Measurements from ENCODE around the gene OR2H1. TPM values are rescaled to one million over a fixed set of nuclear protein-coding genes. Genes with fewer than 3 reads are reported as not detected.

OR2H1 gene
- total RNA-seq, 6 donors from 2014 or later: not detected

DNA sequence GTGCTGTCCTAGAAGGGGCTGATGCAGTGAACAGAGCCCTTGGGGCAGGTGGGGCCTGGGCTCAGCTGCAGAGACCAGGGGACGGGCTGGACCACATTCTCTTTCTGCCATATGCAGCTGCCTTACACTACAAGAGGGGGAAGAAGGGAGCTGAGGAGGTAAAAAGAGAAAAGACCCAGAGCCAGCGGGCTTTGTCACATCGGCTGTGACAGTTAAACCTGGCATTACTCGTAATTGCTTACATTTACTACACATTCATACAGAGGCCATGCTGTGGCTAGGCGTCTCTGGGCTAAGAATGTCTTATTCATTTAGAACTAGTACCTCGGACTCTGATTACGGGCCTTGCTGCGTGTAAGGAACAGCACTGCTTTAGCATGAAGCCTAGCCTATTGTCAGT lies 43.6 kb downstream of the OR2H1 start:
- ATAC-seq (ENCODE audit: low FRiP score in 2 of 2) (no peak), DNase-seq (no peak)
- TF ChIP-seq POLR2A (IDR thresholded peaks at IDR 0.05) (no peak), EP300 (IDR thresholded peaks at IDR 0.05) (no peak), POLR2AphosphoS5 (IDR thresholded peaks at IDR 0.05) (no peak)
- H3K4me1 ChIP-seq: no peaks in the 10 kb centered on the region
- H3K4me3 ChIP-seq: no peak overlapping the region
- WGBS, 2 donors: 88 to 91% methylated on average over 8 of the region's 8 CpGs
- no peaks in the 10 kb centered on the region for H3K36me3 ChIP-seq
- no peaks in the 10 kb centered on the region for H3K9me3 ChIP-seq
- no peak overlapping the region for H3K27ac ChIP-seq
- H3K27me3 ChIP-seq: no peaks in the 10 kb centered on the region

DNA sequence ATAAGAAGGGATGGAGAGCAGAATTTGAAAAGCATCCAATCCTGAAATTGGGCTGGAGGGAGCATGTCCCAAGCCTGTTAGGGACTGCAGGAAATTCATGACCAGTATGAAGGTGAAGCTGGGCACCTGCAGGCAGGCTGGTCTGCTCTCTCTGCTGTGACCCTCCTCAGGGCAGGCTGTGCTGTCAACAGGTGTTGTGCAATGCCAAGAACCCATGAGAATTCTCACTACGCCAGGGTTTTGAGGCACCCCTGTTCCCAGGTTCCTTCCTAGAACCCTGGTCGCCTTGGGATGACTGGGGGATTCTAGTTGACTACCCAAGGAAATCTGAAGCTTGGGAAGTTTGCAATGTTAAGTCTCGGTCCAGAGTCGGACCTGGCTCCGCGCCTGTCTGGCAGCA lies 44.2 kb downstream of the OR2H1 start:
- Histone ChIP-seq H3K4me3 (no peak overlapping the region), H3K9me3 (no peaks in the 10 kb centered on the region), H3K27me3 (no peaks in the 10 kb centered on the region), H3K27ac (no peak overlapping the region), H3K4me1 (no peaks in the 10 kb centered on the region), H3K36me3 (no peaks in the 10 kb centered on the region)
- 89 to 100% methylated on average over 1 to 6 of the region's 6 CpGs for WGBS, 2 donors
- DNase-seq (no peak), ATAC-seq (ENCODE audit: low FRiP score in 2 of 2) (no peak)
- TF ChIP-seq POLR2AphosphoS5 (IDR thresholded peaks at IDR 0.05) (no peak), POLR2A (IDR thresholded peaks at IDR 0.05) (no peak), EP300 (IDR thresholded peaks at IDR 0.05) (no peak), CTCF (IDR thresholded peaks at IDR 0.05) (no peak)

- 89 to 100% methylated on average over 1 to 3 of the region's 3 CpGs for WGBS, 2 donors
- Histone ChIP-seq H3K27me3 (no peaks in the 10 kb centered on the region), H3K27ac (no peak overlapping the region), H3K4me1 (no peaks in the 10 kb centered on the region), H3K36me3 (no peaks in the 10 kb centered on the region), H3K9me3 (no peaks in the 10 kb centered on the region), H3K4me3 (no peak overlapping the region)
- TF ChIP-seq POLR2A (IDR thresholded peaks at IDR 0.05) (no peak), EP300 (IDR thresholded peaks at IDR 0.05) (no peak), POLR2AphosphoS5 (IDR thresholded peaks at IDR 0.05) (no peak), CTCF (IDR thresholded peaks at IDR 0.05) (no peak)
- ATAC-seq (ENCODE audit: low FRiP score in 2 of 2) (no peak), DNase-seq (no peak)
Observed at GRCh38 chr6:29502181-29502580, 45.2 kb downstream of the OR2H1 start.

DNA sequence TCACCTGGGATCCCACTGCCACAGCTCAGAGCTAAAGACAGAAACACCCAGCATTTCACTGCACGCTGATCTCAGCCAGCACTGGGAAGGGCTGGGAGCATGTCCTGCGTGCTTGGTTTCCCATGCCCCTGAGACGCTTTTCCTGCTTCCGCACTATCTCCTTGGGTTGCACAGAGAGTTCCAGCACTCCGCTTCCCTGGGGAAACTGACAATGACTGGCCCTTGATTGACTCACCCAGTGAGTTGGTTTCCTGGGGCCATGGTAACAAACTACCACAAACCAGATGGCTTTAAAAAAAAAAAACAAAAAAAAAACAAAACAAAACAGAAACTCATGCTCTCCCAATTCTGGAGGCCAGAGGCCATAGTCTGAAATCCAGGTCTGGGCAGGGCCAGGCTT lies 45.6 kb downstream of the OR2H1 start:
- no peak overlapping the region for H3K4me3 ChIP-seq
- ATAC-seq (ENCODE audit: low FRiP score in 2 of 2): no peak
- no peaks in the 10 kb centered on the region for H3K27me3 ChIP-seq
- TF ChIP-seq EP300 (IDR thresholded peaks at IDR 0.05) (no peak), CTCF (IDR thresholded peaks at IDR 0.05) (no peak), POLR2A (IDR thresholded peaks at IDR 0.05) (no peak), POLR2AphosphoS5 (IDR thresholded peaks at IDR 0.05) (no peak)
- no peaks in the 10 kb centered on the region for H3K9me3 ChIP-seq
- H3K4me1 ChIP-seq: no peaks in the 10 kb centered on the region
- 88 to 96% methylated on average over 5 of the region's 5 CpGs for WGBS, 2 donors
- H3K36me3 ChIP-seq: no peaks in the 10 kb centered on the region
- no peak for DNase-seq
- H3K27ac ChIP-seq: no peak overlapping the region

DNA sequence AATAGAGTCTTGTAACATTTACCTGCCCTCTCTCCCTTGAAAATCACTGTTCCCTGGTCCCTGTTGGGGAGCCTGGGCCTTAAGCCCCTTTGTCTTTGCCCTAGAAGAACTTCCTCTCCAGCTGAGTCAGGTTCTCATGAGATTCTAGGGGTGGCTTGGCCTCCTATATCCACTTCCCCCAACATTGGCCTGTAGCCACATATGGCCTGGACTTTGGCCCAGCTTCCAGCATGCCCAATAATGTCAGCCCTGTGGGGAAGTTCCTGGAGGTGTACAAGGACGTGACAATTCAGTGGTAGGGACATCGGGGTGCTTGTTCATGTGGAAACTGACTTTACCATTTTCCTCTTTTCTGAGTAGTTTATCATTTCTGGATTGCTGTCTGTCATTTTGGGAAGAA lies 48.0 kb downstream of the OR2H1 start:
- ATAC-seq (ENCODE audit: low FRiP score in 2 of 2) (no peak), DNase-seq (no peak)
- Histone ChIP-seq H3K36me3 (no peaks in the 10 kb centered on the region), H3K9me3 (no peaks in the 10 kb centered on the region), H3K4me1 (no peaks in the 10 kb centered on the region), H3K4me3 (no peak overlapping the region), H3K27ac (no peak overlapping the region), H3K27me3 (no peaks in the 10 kb centered on the region)
- TF ChIP-seq POLR2A (IDR thresholded peaks at IDR 0.05) (no peak), POLR2AphosphoS5 (IDR thresholded peaks at IDR 0.05) (no peak), EP300 (IDR thresholded peaks at IDR 0.05) (no peak), CTCF (IDR thresholded peaks at IDR 0.05) (no peak)
- 56 to 87% methylated on average over 2 of the region's 2 CpGs for WGBS, 2 donors
